Placental epithelial cell (primary cell): ENCODE results near the gene NDEL1. TPM values are rescaled to one million over a fixed set of nuclear protein-coding genes. Genes with fewer than 3 reads are reported as not detected.

Source experiments
- small RNA-seq: library from RNA; depleted of rRNA; stranded (forward); fragments of <200 nt; gene quantifications from one replicate; pipeline ENCODE3, GENCODE V24; 2012
- total RNA-seq: library from RNA; depleted of rRNA; stranded (reverse); fragments of >200 nt; gene quantifications from 2 replicates; pipeline ENCODE4 v1.2.3, GENCODE V29; 2012

NDEL1 gene, protein sequence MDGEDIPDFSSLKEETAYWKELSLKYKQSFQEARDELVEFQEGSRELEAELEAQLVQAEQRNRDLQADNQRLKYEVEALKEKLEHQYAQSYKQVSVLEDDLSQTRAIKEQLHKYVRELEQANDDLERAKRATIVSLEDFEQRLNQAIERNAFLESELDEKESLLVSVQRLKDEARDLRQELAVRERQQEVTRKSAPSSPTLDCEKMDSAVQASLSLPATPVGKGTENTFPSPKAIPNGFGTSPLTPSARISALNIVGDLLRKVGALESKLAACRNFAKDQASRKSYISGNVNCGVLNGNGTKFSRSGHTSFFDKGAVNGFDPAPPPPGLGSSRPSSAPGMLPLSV
- 106 and 113 TPM in 2 replicates for total RNA-seq

DNA sequence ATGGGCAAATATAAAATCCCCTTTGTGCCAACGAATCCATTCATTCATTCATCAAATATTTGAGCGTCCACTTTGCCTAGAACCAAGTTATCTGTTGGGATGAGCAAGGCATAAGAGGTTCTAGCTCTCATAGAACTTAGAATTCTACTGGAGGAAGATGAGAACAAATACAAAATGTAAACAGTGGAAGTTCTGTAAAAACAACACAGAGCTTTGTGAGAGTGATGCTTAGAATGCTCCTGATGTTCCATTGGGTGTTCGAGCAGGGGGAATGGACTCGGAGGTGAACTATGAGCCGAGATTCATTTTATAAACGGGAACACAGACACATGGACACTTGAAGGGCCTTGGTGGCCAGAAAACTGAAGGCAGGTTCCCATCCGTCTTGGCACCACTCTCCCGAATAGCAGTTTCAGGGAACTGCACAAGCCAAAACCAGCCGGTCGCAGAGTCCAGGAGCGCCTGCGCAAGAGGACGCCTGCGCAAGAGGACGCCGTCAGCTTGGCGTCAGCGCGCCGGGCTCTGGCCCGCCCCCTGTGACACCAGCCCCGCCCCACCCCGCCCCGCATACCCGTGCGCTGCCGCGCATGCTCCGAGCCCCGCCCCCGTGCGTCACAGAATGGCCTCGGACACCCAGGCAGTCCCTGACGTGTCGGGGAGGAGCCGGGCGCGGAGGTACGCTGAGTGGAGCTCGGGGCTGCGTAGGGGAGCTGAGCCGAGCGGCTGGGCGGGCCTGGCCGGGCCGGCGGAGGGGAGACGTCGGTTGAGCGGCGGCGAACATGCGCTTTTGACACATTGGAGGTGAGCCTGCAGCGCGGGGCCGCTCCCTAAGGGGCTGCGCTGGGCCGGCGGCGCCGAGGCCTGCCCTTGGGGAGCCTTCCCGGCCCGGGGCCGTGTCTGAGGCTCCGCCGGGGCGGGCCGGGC lies at the start of gene NDEL1:
NDEL1 (plus strand) TSS at position 640 of the 924 bp plus-strand sequence. CDS start 8,388 bp downstream, outside the sequence.

DNA sequence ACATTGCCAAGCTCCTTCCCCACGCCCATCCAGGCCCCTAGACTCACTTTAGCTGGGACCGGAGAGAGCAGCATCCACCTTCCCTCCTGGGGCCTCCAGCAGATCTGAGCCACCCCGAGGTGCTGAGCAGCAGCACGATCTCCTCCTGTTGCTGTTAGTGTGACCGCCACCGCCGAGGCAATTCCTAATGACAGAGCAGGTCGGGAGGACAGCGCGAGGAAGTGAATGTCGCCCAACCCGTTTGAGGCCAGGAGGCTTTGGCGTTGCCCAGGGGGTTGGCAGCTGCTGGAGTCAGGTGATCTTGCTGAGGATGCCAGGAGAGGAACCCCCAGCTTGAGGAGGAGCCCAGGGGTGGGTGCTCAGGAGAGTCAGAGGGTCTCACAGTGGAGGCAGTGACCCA lies 38.0 kb upstream of the NDEL1 start, which contains the start of gene RNF222:
RNF222 (minus strand) TSS at position 192 of the 400 bp plus-strand sequence. CDS start 4,366 bp downstream, outside the sequence.

Small RNA genes lying within 50 kb of the gene (small RNA-seq; reads per million reads assigned to genes)
- gene RNU7-43P = 0.23 reads per million

Other genes with a start within 250 kb of the NDEL1 start
- 10.6 and 11.3 TPM in 2 replicates for gene BORCS6, start 245.7 kb upstream of the NDEL1 start, total RNA-seq
- 7.7 and 15.7 TPM in 2 replicates for gene AURKB, start 225.3 kb upstream of the NDEL1 start, total RNA-seq
- gene CTC1, start 187.8 kb upstream of the NDEL1 start, total RNA-seq = 7.1 and 8.6 TPM in 2 replicates
- gene PFAS, start 186.6 kb upstream of the NDEL1 start, total RNA-seq = 10.2 and 18.8 TPM in 2 replicates
- 8.6 and 14.9 TPM in 2 replicates for gene RANGRF, start 147.2 kb upstream of the NDEL1 start, total RNA-seq
- 0.65 and 0.79 TPM in 2 replicates for gene SLC25A35, start 140.5 kb upstream of the NDEL1 start, total RNA-seq
- gene ARHGEF15, start 125.6 kb upstream of the NDEL1 start, total RNA-seq = under 0.01 TPM in 1 of 2 replicates, not detected in the other
- not detected in 2 replicates for gene ODF4, start 96.0 kb upstream of the NDEL1 start, total RNA-seq
- gene RPL26, start 52.7 kb upstream of the NDEL1 start, total RNA-seq = 2,133 and 2,482 TPM in 2 replicates
- gene RNF222, start 38.1 kb upstream of the NDEL1 start, total RNA-seq = under 0.01 and 1.1 TPM in 2 replicates
- gene MYH10, start 194.8 kb downstream of the NDEL1 start, total RNA-seq = 98.5 and 109 TPM in 2 replicates